Fibroblast of skin of right quadriceps (primary cell): ENCODE measurements around the gene EXD1.
"Not testable (repeated sequence)": the region's sequence is repeated elsewhere in the genome, so short reads cannot be mapped to it uniquely, and the experiment has no call there.

Experiments
- DNase-seq: peaks from one replicate; pipeline ENCODE4 v3.0.0-alpha.2; 2013

Gene EXD1

GRCh38 chr15:41230345-41230649 is 260 bp downstream of the EXD1 start:
- DNase-seq = no peak

GRCh38 chr15:41219381-41219780 is 11.2 kb downstream of the EXD1 start:
- DNase-seq = no peak

DNA sequence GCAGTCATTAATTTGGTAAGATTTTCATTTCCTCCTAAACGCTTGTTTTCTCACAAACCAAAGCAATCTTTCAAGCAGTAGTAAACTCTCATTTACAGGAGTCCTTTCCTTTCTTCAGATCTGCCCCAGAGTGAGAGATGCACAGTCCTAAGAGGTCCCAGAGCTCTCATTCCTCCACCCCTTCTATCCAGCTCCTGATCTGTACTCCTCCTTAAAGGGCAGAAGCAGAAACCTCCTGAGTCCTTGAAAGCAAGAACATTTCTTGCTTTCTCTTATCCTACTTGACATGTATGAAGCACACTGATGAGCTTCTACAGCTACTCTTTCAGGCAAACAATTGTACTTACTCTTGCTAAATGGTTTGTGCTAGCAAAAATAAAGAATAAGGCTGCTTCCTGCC is 11.7 kb downstream of the EXD1 start:
- no peak for DNase-seq

DNA sequence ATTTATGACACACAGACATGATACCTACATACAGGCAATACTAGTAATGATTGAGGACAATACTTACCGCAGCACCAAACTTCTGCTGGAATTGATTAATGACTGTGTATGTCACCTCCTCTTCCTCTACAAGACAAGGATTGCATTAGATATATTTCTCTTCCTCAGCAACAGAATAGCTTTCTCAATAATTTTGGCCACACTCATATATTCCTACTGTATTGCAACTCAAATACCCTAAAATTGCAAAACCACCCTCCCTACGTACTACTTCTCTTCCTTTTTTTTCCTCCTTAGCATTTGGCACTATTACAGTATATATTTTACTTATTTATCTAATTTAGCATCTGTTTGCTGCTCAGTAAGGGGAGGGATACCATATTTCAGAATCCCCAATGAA is 14.8 kb downstream of the EXD1 start:
- no peak for DNase-seq

GRCh38 chr15:41207687-41208448 is 22.7 kb downstream of the EXD1 start:
- peak; percentile 6 for DNase-seq

- DNase-seq = no peak
Measured at GRCh38 chr15:41205315-41205714, 25.2 kb downstream of the EXD1 start.

DNA sequence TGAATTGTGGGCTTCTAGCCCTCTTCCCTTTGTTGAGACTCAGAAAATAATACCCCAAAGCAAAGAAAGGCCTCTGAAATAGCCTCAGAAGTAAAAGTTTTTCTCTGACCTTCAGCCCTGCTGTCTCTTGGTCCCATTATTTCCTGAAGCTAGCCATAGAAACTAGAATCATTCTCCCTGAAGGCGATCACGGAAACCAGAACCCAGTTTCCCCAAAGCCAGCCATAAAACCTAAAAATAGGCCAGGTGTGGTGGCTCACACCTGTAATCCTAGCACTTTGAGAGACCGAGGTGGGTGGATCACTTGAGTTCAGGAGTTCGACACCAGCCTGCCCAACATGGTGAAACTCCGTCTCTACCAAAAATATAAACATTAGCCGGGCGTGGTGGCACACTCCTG is 27.2 kb downstream of the EXD1 start:
- DNase-seq = no peak

- DNase-seq = no peak
Measured at GRCh38 chr15:41199470-41199869, 31.1 kb downstream of the EXD1 start.

DNA sequence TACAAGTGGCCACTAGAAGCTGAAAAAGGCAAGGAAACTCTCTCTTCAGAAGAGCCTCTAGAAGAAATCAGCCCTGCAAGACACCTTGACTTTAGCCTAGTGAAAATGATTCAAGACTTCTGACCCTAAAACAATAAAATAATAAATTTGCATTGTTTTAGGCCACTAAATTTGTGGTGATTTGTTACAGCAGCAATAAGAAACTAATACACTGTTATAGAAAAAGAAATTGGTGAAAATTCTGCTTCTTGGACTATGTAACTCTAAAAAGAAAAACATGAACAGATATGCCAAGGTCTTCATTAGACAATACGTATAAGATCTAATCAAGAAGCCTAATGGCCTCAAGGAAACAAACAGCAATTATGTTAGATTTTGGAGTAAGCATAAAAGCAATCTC is 36.1 kb downstream of the EXD1 start:
- no peak for DNase-seq

- peak; percentile 22 for DNase-seq
Measured at GRCh38 chr15:41183581-41183980, 47.0 kb downstream of the EXD1 start.

- DNase-seq = no peak
Measured at GRCh38 chr15:41182266-41182665, 48.3 kb downstream of the EXD1 start.

DNA sequence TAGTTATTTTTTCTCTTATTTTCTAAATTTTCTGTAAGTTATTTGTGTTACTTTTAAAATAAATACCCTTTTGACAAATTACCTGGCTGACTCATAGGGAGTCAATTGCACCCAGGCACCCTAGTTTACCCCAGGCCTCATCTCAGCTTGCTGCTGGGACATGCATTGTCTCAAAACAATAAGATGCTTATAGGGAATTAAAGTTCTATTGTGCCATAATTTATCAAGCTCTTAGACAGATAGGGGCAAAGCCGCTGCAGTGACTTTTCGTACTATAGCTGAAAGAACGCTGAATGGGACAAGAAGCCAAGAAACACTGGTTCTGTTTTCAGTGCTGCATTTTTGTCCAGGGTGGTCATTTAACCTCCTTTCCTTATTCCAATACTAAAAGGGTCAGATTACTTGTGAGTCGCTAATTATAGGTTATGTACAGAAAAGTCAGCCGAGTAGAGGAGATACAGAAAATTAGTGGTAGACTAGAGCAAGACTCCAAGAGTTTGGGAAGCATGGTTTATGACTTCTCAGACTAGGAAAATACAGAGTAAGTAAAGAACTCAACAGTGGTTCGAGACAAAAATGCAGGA is 50.3 kb downstream of the EXD1 start:
- peak; percentile 19 for DNase-seq

DNA sequence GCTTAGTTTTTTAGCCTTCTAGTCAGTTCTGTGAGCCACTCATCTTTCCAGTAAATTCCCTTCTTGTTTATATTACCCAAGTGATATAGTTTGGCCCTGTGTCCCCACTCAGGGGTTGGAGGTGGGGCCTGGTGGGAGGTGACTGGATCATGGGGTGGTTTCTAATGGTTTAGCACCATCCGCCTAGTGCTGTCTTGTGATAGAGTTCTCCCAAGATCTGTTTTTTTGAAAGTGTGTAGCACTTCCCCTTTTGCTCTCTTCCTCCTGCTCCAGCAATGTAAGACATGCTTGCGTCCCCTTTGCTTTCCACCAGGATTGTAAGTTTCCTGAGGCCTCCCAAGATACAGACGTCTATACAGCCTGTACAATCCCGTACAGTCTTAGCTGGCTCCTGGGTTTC is 60.8 kb downstream of the EXD1 start:
- no peak for DNase-seq

DNA sequence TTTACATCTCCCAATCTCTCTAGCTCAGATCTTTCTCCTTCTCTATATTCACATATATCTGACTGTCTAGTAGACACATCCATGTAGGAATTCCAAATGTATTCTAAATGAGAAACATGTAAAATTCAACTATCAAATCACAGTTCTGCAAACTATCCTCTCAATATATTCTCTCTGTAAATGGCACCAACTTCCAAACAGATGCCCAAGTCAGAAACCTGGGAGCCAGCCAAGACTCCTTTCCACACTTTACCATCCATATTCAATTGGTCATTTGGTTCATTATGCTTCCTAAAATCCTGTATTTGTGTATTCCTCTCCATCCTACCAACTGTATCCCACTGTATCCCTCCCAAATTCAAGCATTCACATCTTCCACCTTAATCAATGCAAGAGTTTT is 61.5 kb downstream of the EXD1 start:
- DNase-seq = no peak

- peak; percentile 7 for DNase-seq
Measured at GRCh38 chr15:41161736-41162135, 68.8 kb downstream of the EXD1 start.

GRCh38 chr15:41161336-41161735 is 69.2 kb downstream of the EXD1 start:
- DNase-seq = peak; percentile 46

DNA sequence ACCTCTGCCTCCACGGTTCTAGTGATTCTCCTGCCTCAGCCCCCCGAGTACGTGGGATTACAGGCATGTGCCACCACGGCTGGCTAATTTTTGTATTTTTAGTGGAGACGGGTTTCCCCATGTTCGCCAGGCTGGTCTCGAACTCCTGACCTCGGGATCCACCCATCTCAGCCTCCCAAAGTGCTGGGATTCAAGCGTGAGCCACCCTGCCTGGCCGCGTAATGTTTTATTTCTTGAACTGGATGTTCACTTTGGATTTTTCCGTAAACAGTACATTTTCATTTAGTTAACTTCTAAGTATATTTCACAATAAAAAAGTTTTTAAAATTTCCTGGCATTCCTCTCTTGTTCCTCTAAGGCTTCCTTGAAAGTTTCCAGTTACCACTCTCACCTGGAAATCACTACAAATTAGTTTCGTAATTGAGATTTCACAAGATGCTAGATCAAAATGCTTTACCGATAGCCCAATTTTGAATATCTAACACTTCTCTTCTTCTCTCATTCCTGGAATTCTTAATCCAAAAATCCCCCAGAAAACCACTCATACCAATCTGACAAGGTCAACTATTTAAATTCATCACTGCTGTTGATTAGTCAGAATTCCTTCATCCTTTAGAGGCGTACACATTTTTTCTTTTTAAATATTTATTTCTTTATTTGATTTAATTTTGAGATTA is 69.8 kb downstream of the EXD1 start:
- DNase-seq = peak; percentile 67

DNA sequence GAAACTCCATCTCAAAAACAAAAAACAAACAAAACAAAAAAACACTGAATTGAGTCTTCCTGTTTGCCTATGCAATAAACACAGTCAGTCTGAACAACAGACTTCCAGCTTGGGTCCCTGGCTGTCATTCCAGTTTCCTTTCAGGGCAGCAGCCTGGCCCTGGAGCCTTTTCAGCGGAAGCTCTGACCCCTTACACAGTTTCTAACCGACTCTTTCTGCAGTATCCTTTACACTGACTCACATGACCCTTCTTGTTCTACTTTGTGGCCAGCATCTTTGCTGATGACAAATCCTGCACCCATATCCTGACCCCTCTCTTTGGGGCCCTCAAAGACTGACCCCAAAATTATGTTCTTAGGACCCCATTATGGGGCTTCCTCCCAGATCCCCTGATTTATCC is 76.1 kb downstream of the EXD1 start:
- DNase-seq = no peak

DNA sequence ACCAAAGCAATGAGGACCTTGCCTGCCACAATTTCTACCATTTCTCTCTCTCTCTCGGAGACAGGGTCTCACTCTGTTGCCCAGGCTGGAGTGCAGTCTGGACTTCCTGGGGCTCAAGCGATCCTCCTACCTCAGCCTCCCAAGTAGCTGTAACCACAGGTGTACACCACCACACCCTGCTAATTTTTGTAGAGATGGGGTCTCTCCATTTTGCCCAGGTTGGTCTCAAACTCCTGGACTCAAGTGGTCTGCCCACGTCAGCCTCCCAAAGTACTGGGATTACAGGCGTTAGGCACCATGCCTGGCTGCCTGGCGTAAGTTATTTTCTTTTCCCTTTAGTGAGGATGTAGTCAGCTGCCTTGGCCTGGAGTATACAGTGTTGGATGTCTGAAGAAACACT is 76.8 kb downstream of the EXD1 start:
- DNase-seq = no peak

DNA sequence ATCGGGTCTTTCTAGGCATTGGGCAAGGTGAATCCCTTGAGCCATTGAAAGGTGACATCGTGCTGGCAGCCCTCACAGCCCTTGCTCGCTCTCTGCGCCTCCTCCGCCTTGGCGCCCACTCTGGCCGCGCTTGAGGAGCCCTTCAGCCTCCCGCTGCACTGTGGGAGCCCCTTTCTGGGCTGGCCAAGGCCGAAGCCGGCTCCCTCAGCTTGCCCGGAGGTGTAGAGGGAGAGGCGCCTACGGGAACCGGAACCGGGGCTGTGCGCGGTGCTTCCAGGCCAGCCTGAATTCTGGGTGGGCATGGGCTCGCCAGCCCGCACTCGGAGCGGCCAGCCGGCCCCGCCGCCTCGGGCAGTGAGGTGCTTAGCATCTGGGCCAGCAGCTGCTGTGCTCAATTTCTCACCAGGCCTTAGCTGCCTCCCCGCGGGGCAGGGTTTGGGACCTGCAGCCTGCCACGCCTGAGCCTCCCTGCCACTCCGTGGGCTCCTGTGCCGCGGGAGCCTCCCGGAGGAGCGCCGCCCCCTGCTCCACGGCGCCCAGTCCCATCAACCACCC is 79.0 kb downstream of the EXD1 start:
- no peak for DNase-seq

- DNase-seq = no peak
Measured at GRCh38 chr15:41150279-41150678, 80.3 kb downstream of the EXD1 start.

- no peak for DNase-seq
Measured at GRCh38 chr15:41148065-41148464, 82.5 kb downstream of the EXD1 start.

DNA sequence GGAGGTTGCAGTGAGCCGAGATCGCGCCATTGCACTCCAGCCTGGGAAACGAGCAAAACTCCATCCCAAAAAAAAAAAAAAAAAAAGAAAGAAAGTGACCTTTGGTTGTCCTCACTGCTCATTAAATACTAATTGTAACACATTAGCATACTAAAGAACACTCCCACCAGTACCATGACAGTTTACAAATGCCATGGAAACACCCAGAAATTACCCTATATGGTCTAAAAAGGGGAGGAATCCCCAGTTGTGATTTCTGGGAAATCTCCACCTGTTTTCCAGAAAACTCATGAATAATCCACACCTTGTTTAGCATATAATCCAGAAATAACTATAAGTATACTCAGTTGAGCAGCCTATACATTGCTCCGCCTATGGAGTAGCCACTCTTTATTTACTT is 90.9 kb downstream of the EXD1 start:
- DNase-seq = no peak

DNA sequence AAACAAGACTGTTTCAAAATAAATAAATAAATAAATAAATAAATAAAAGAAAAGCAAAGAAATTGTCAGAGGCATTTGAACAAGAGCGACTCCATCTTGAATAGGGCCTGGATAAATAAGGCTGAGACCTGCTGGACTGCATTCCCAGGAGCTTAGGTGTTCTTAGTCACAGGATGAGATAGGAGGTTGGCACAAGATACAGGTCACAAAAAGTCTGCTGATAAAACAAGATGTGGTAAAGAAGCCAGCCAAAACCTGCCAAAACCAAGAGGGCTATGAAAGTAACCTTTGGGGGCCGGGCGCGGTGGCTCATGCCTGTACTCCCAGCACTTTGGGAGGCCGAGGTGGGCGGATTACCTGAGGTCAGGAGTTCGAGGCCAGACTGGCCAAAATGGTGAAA is 91.4 kb downstream of the EXD1 start:
- not testable (repeated sequence) for DNase-seq
